ENCODE measurements around the gene C4orf54.

C4orf54 gene

GRCh38 chr4:99657798-99658197 is at the start of gene C4orf54:
Gene C4orf54 (minus strand): TSS chr4:99657828. CDS start chr4:99654648, 3,180 bp downstream.
- DNase-seq, result no peak

DNA sequence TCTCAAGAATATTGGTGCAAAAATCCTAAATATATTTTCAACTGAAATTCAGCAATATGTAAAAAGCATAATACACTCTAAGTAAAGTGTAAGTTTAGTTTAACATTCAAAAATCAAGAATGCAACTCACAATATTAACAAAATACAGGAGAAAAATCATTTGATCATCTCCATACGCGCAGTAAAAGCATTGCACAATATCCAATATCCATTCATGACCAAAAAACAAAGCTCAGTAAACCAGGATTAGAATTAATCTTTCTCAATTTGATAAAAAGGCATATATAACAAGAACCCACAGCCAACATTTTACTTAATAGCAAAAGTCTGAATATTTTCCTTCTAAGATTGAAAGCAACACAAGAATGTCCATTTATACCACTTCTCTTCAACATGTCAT is 48.3 kb upstream of the C4orf54 start:
- no peak for DNase-seq

GRCh38 chr4:99696801-99697200 is 39.2 kb upstream of the C4orf54 start:
- DNase-seq, result no peak

DNA sequence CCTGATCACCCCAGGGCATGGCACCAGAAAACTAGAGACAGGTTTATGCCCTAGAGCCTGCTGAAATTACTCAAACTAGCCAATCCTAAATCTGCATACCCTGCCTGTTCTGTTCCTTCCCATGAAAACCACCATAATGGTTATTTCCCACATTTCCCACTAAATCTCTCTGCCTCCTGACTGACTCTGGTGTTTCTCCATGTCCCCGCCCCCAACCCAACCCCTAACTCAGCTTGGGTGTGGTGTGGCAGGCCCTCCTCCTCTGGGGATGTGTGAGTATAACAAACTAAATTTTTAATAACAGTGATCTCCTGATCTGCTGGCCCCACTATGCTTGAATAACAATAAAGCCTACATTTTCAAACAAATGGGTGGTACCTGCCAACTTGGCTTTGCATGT is 35.5 kb upstream of the C4orf54 start:
- no peak for DNase-seq

DNA sequence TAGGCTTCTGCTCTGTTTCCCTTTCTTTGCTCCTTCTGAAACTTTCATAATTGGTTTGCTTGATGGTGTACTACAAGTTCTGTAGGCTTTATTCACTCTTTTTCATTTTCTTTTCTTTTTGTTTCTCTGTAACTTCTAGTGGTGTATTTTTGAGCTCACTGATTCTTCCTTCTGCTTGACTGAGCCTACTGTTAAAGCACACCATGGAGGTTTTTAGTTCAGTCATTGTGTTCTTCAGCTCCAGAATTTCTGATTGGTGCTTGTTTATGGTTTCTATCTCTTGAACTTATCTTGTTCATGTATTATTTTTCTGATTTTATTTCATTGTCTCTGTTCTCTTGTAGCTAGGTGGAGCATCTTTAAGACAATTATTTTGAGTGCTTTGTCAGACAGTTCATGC is 33.4 kb upstream of the C4orf54 start:
- no peak for DNase-seq

- no peak for DNase-seq
Observed at GRCh38 chr4:99690472-99690871, 32.8 kb upstream of the C4orf54 start.

GRCh38 chr4:99687120-99687519 is 29.5 kb upstream of the C4orf54 start:
- DNase-seq, result no peak

DNA sequence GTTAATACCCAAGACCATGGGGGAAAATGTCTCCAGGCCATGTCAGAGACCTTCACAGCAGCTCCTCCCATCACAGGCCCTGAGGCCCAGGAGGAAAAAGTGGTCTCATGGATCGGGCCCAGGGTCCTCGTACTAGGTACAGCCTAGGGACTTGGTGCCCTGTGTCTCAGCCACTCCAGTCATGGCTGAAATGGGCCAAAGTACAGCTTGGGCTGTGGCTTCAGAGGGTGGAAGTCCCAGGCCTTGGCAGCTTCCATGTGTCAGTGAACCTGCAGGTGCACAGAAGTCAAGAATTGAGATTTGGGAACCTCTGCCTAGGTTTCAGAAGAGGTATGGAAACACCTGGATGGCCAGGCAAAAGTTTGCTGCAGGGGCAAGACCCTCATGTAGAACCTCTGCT is 27.6 kb upstream of the C4orf54 start:
- no peak for DNase-seq

GRCh38 chr4:99683895-99684294 is 26.3 kb upstream of the C4orf54 start:
- DNase-seq, result no peak

DNA sequence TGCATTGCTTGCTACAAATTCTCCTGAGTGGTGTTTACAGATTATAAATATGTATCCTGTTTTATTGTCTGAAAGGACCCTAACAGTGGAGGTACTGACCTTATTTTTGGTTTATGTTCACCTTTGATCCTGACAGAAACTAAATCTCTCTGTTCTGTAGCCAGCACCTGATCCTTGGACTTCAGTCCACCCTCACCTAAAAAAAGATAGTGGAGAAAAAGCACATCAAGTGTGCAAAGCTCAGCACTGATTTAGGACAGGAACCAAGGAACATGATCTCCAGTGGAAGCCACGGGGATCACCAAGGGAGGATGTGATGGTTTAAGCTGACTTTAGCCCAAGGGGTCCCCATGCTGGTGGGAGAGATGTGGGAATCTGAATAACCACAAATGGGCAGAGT is 22.3 kb upstream of the C4orf54 start:
- no peak for DNase-seq

DNA sequence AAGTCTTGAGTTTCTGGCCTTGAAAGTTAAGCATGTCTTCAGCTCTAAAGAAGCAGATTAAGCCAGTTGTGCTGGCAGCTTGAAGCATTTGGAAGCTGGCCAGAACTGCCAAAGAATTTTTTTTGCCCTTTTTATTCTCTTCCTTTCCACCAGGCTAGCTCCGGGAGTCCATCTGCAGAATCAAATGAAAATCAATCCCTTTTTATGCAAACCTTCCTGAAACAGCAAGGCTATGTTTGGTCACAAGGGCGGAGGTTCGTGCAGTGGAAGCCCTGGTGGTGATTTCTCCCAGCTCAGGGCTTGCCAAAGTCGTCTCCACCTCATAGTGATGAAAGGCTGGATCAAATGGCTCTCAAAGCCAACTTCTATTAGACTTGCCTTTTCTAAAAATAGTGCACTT is 21.6 kb upstream of the C4orf54 start:
- DNase-seq, result no peak

- no peak for DNase-seq
Observed at GRCh38 chr4:99677161-99677560, 19.5 kb upstream of the C4orf54 start.

DNA sequence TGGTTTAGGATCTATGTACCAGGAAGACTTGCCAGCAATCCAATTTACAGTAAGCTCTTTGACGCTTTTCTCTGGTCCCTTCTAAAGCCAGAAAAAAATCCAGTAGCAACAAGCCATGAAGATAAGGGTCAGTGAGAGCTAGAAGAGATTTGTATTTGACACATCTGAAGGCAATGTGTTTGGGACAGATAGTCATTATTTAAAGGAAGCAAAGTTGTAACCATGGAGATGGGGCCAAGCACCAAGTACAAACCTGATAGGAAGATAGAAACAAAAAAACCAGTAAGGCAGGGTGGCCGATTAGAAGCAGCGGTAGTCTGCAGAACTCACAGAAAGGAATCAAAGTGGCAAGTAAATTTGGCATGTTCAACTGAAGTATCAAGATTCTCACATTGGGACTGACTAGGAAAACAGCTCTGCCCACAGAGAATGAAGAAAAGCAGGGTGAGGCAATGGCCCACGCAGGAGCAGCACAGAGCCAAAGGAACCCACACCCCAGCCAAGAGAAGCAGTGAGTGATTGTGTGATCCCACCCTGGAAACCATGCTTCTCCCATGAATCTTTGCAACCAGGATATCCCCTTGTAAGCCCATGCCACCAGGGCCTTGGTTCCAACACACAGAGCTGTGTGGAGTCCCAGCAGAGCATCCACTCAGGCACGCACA is 12.9 kb upstream of the C4orf54 start:
- DNase-seq, result no peak

DNA sequence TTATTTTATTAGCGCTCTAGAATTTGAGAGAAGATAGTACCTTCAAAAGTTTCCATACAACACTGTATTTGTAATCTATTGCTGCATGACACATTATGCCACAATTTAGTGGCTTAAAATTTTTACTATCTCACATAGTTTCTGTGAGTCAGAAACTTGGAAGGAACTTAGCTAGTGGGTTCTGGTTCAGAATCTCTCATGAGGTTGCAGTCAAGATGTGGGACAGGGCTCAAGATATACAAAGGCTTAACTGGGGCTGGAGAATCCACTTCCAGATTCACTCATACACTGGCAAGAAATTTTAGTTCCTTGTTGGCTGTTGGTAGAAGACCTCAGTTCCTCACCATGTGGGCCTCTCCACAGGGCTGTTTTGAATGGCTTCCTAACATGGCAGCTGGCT is 11.5 kb upstream of the C4orf54 start:
- no peak for DNase-seq

DNA sequence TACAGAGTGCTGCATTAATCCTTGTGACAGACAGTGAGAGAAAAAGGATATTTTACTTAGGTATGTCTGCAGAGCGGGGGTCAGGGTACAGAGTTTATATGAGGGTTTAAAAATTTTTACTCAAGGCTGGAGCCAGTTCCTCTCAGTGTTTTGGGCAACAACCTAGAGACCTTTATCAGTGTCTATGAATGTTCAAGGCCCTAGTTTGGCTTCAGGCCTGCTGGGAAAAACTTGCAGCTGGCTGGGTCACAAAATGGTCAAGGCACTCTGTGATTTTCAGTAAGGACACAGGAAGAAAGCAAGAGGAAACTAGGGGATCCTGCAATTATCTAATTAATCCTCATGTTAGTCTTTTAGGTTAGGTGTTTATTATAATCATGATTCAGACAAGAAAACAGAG is 10.8 kb upstream of the C4orf54 start:
- DNase-seq, result no peak

- no peak for DNase-seq
Observed at GRCh38 chr4:99665983-99666382, 8.4 kb upstream of the C4orf54 start.

- DNase-seq, result no peak
Observed at GRCh38 chr4:99664716-99665115, 7.1 kb upstream of the C4orf54 start.

GRCh38 chr4:99661907-99662306 is 4.3 kb upstream of the C4orf54 start:
- no peak for DNase-seq

GRCh38 chr4:99658666-99659065 is 1.0 kb upstream of the C4orf54 start:
- DNase-seq, result no peak

GRCh38 chr4:99655308-99656081 is 2.1 kb downstream of the C4orf54 start:
- no peak for DNase-seq

DNA sequence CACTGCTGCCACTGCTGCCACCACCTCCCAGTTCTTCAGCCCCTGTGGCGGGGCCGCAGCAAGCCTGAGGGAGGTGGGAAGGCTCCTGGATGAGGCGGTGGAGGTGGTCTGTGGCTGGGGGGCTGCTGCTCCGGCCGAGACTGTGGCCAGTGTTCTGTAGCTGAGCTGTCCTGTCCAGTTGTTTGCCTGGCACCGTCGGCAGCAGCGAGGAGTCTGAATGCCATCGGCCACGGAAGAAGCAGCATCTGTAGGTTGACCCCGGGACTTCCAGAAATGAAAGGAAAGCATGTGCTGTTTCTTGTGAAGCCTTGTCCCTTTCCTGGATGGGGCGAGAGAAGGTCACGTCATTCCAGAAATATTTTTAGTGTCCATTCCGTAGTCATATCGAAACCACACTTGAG is 3.3 kb downstream of the C4orf54 start:
- DNase-seq, result no peak

DNA sequence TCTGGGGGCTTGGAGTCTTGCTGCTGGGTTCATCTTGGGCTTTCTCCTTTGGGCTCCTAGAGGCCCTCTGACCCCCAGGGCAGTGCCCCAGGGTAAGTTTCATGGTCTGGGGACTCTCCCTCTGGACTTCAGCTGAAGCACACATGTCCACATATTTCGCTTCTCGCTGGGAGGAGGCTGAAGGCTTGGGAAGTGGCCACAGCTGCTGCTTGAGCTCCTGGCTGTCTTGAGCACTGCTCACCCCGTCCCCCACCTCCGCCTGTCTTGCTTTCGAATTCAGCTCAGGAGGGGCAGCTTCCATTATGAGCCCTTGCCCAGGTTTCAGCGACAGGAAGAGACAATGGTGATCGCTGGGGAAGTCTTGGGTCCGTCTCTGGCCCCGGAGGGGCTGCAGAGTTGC is 3.7 kb downstream of the C4orf54 start:
- no peak for DNase-seq

DNA sequence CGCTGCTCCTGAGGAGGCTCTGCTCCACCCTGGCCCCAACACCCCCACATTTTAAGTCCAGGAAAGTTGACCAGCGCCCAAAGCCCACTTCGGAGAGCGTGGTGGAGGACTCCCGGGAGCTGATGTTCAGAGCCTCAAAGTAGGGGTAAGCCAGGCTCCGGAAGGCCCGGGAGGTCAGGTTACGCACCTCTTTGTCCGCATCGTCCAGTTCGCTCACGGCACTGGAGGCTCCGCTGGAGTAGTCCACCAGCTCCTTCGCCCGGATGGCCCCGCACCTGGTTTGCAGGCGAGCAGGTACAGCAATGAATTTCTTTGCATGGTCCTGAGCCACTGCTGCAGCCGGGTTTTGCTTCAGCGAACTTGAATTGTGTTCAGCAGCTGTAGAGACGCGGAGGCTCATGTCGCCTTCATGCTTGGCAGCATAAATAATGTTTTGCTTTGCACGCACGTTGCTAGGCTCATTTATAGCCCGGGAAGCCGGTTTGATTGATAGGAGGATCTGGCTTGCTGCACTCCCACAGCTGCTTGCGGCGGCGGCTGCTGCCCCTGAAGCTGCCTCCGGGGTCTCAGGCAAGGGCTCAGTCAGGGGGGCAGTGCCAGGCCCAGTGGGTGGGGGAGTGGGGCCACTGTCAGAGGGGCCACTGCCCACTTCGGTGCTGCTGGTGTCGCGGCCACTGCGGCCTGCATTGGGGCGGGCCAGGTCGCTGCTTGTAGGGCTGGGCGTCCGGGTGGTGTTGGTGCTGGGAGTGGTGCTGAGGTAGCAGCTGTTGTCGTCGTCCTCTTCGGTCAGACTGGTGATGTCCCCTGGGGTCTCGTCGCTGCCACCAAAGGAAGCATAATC is 4.8 kb downstream of the C4orf54 start:
- no peak for DNase-seq
